Measurements from ENCODE around the gene TNFSF15. TPM values are rescaled to one million over a fixed set of nuclear protein-coding genes. Genes with fewer than 3 reads are reported as not detected.

Gene TNFSF15
- total RNA-seq (under 1 TPM in 2 of 4 donors, not detected in 2; 0.07 to 0.13 TPM), polyA plus RNA-seq (under 1 TPM; 0.03 to 0.04 (median 0.03) TPM)
- long read RNA-seq, donor 1, result 0 reads
- long read RNA-seq, donor 2, result 0 reads

GRCh38 chr9:114805670-114806525 lies at the start of gene TNFSF15:
Gene TNFSF15, minus strand, starts transcription at chr9:114806039. Its CDS starts 27 bp downstream, at chr9:114806012.
- no peak for TF ChIP-seq CTCF (IDR thresholded peaks at IDR 0.05)
- ATAC-seq (peak; percentile 55 to 70 (median 59)), DNase-seq (peak; percentile 12 to 47)
- intact Hi-C loops (cut with DNase I), result no loop called here
- 26 to 30% (median 29%) methylated on average over 8 of the region's 8 CpGs for WGBS, 3 donors
- Histone ChIP-seq H3K36me3 (ENCODE audit: insufficient read depth in 1 of 2, low read depth in 1 of 2) (no peaks in the 10 kb centered on the region), H3K9me3 (no peaks in the 10 kb centered on the region), H3K27ac (no peak within 1 kb of the TSS), H3K27me3 (ENCODE audit: insufficient read depth in 3 of 3, low read length in 2 of 3) (no peaks in the 10 kb centered on the region), H3K4me1 (peaks cover 19% of the 10 kb centered on the region), H3K4me3 (peak within 1 kb of the TSS; percentile 12)

GRCh38 chr9:114855488-114855887 lies 49.6 kb upstream of the TNFSF15 start:
- WGBS, 3 donors, result 35 to 48% (median 35%) methylated on average over 2 of the region's 2 CpGs
- TF ChIP-seq CTCF (IDR thresholded peaks at IDR 0.05), result no peak
- H3K4me1 ChIP-seq, result no peaks in the 10 kb centered on the region
- no peak for ATAC-seq
- no peaks in the 10 kb centered on the region for H3K36me3 ChIP-seq (ENCODE audit: insufficient read depth in 1 of 2, low read depth in 1 of 2)
- no peak overlapping the region for H3K4me3 ChIP-seq
- peaks cover 0 to 8% (median 0%) of the 10 kb centered on the region in 3 donors for H3K27me3 ChIP-seq (ENCODE audit: insufficient read depth in 3 of 3, low read length in 2 of 3)
- H3K9me3 ChIP-seq, result no peaks in the 10 kb centered on the region
- intact Hi-C loops (cut with DNase I), result no loop called here
- DNase-seq, result no peak
- no peak overlapping the region for H3K27ac ChIP-seq

GRCh38 chr9:114854736-114855355 lies 49.0 kb upstream of the TNFSF15 start:
- TF ChIP-seq CTCF (IDR thresholded peaks at IDR 0.05), result no peak
- WGBS, 3 donors, result 74 to 81% (median 76%) methylated on average over 7 of the region's 7 CpGs

GRCh38 chr9:114853071-114853855 lies 47.4 kb upstream of the TNFSF15 start:
- no peak overlapping the region for H3K27ac ChIP-seq
- no peaks in the 10 kb centered on the region for H3K36me3 ChIP-seq (ENCODE audit: insufficient read depth in 1 of 2, low read depth in 1 of 2)
- no peaks in the 10 kb centered on the region for H3K4me1 ChIP-seq
- intact Hi-C loops (cut with DNase I), result no loop called here
- H3K4me3 ChIP-seq, result no peak overlapping the region
- no peak for TF ChIP-seq CTCF (IDR thresholded peaks at IDR 0.05)
- 75 to 85% (median 81%) methylated on average over 3 of the region's 3 CpGs for WGBS, 3 donors
- H3K27me3 ChIP-seq (ENCODE audit: insufficient read depth in 3 of 3, low read length in 2 of 3), result no peaks in the 10 kb centered on the region
- no peaks in the 10 kb centered on the region for H3K9me3 ChIP-seq
- ATAC-seq (no peak), DNase-seq (no peak)

More at GRCh38 chr9:114854736-114855355, 49.0 kb upstream of the TNFSF15 start:
- Histone ChIP-seq H3K4me3 (no peak overlapping the region), H3K9me3 (no peaks in the 10 kb centered on the region), H3K27me3 (ENCODE audit: insufficient read depth in 3 of 3, low read length in 2 of 3) (peaks cover 0 to 8% (median 0%) of the 10 kb centered on the region in 3 donors), H3K4me1 (no peaks in the 10 kb centered on the region), H3K36me3 (ENCODE audit: insufficient read depth in 1 of 2, low read depth in 1 of 2) (no peaks in the 10 kb centered on the region), H3K27ac (no peak overlapping the region)
- no peak for DNase-seq
- ATAC-seq, result no peak
- intact Hi-C loops (cut with DNase I), result no loop called here
